Uterus (tissue), 2 donors: ENCODE results near the gene ERGIC1.

Experiments used
- POLR2A ChIP-seq, 2 donors: fragments of 450-650 bp; IDR thresholded peaks; one replicate each; pipeline ENCODE4 v1.6.1; 2016; ENCODE audit warnings: antibody characterized with exemption in 2 of 2, mild to moderate bottlenecking in 1 of 2, moderate library complexity in 1 of 2
- TF ChIP-seq, protein P1 (sequence below), 4 experiments: fragments of 200-600 bp in 2 of 4; fragments of 450-650 bp in 2 of 4; sonication (generic) in 2 of 4; IDR thresholded peaks; one replicate each; pipeline ENCODE4 v1.5.1; 2016 to 2019; ENCODE audit warnings: antibody characterized with exemption in 4 of 4, mild to moderate bottlenecking in 2 of 4, moderate library complexity in 1 of 4

DNA sequence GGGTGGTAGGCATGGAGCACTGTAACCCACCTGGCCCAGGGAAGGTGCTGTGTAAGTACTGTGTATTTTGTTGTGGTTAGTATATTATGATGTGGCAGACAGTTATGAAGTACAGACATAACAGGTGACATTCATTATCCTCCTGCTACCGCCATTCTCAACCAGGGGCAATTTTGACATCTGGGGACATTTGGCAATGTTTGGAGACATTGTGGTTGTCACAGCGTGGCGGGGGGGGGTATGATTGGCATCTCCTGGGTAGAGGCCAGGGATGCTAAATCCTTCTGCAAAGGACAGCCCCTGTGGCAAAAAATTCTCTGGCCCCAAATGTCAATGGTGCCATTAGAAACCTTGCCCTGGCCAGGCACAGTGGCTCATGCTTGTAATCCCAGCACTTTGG is 115.4 kb downstream of the ERGIC1 start:
- TF ChIP-seq POLR2A (IDR thresholded peaks at IDR 0.05): no peak
- TF ChIP-seq, protein P1, sequence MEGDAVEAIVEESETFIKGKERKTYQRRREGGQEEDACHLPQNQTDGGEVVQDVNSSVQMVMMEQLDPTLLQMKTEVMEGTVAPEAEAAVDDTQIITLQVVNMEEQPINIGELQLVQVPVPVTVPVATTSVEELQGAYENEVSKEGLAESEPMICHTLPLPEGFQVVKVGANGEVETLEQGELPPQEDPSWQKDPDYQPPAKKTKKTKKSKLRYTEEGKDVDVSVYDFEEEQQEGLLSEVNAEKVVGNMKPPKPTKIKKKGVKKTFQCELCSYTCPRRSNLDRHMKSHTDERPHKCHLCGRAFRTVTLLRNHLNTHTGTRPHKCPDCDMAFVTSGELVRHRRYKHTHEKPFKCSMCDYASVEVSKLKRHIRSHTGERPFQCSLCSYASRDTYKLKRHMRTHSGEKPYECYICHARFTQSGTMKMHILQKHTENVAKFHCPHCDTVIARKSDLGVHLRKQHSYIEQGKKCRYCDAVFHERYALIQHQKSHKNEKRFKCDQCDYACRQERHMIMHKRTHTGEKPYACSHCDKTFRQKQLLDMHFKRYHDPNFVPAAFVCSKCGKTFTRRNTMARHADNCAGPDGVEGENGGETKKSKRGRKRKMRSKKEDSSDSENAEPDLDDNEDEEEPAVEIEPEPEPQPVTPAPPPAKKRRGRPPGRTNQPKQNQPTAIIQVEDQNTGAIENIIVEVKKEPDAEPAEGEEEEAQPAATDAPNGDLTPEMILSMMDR (IDR thresholded peaks at IDR 0.05): no peak
